Esophagus squamous epithelium (tissue), 4 donors: ENCODE data around the gene APLP2.

Experiments used
- CTCF ChIP-seq, 6 experiments: fragments of 450-650 bp in 4 of 6; fragments of 200-600 bp in 2 of 6; sonication (generic) in 2 of 6; IDR thresholded peaks; one replicate each; pipeline ENCODE4 v1.5.1; 2016 to 2019; ENCODE audit warnings: antibody characterized with exemption in 6 of 6, mild to moderate bottlenecking in 4 of 6, moderate library complexity in 4 of 6
- POLR2A ChIP-seq, 4 donors: fragments of 450-650 bp; IDR thresholded peaks; one replicate each; pipeline ENCODE4 v1.6.1; 2017; ENCODE audit warnings: antibody characterized with exemption in 4 of 4, mild to moderate bottlenecking in 4 of 4, moderate library complexity in 3 of 4

GRCh38 chr11:130131961-130132850, 62.5 kb downstream of the APLP2 start:
- TF ChIP-seq CTCF (IDR thresholded peaks at IDR 0.05): peak; percentile 80 to 91 (median 86)
- TF ChIP-seq POLR2A (IDR thresholded peaks at IDR 0.05): no peak
